Body of pancreas (tissue), 4 donors: ENCODE results near the gene ERC2.

Experiments used
- CTCF ChIP-seq, 7 experiments: fragments of 450-650 bp in 4 of 7; fragments of 200-600 bp in 3 of 7; sonication (generic) in 3 of 7; IDR thresholded peaks; one replicate each; pipeline ENCODE4 v1.5.1; 2016 to 2019; ENCODE audit warnings: antibody characterized with exemption in 7 of 7
- POLR2A ChIP-seq, 3 donors: fragments of 450-650 bp; IDR thresholded peaks; one replicate each; pipeline ENCODE4 v1.6.1; 2016; ENCODE audit warnings: antibody characterized with exemption in 3 of 3, mild to moderate bottlenecking in 2 of 3

GRCh38 chr3:56132762-56133161 lies 335.5 kb downstream of the ERC2 start:
- TF ChIP-seq CTCF (IDR thresholded peaks at IDR 0.05) (no peak), POLR2A (IDR thresholded peaks at IDR 0.05) (no peak)
